Lower leg skin (tissue), 4 donors: ENCODE measurements around the gene PRM1. TPM values are rescaled to one million over a fixed set of nuclear protein-coding genes. Genes with fewer than 3 reads are reported as not detected.

Source experiments
- DNase-seq, 2 donors: peaks; one replicate each; pipeline ENCODE4 v3.0.0-alpha.2; 2019; ENCODE audit warnings: low spot score in 2 of 2
- H3K4me3 ChIP-seq: fragments of 200-600 bp; sonication (generic); 2 replicates; pipeline ENCODE4 v1.5.1; 2017; ENCODE audit warnings: mild to moderate bottlenecking, low read depth; ENCODE audit not compliant: poor library complexity, severe bottlenecking
- POLR2A ChIP-seq, 2 donors: fragments of 450-650 bp; IDR thresholded peaks; one replicate each; pipeline ENCODE4 v1.6.1; 2016 to 2017; ENCODE audit warnings: antibody characterized with exemption in 2 of 2, mild to moderate bottlenecking in 1 of 2, moderate library complexity in 1 of 2
- WGBS, 2 donors: methylation state at CpG; one replicate each; pipeline ENCODE4 v1.1.5; 2018; 5-methylcytosine and 5-hydroxymethylcytosine counted together
- intact Hi-C: fragments of 100-400 bp; cut with DNase I; formaldehyde crosslinking; loops from one replicate; pipeline ENCODE4 v1.15.0; 2023; ENCODE audit warnings: low total_unique reads
- total RNA-seq, 4 donors: library from RNA; depleted of rRNA; stranded (reverse); fragments of >200 nt; gene quantifications; one replicate each; pipeline ENCODE4 v1.1.0, GENCODE V29; 2016
- TF ChIP-seq, protein P1 (sequence below), 3 donors: fragments of 450-650 bp; IDR thresholded peaks; one replicate each; pipeline ENCODE4 v1.5.1; 2016; ENCODE audit warnings: antibody characterized with exemption in 3 of 3, mild to moderate bottlenecking in 3 of 3, moderate library complexity in 2 of 3

PRM1 gene
- total RNA-seq, 4 donors from 2014 or later: not detected

- H3K4me3 ChIP-seq: no peak overlapping the region
- intact Hi-C loops: no loop called here
- TF ChIP-seq, protein P1, sequence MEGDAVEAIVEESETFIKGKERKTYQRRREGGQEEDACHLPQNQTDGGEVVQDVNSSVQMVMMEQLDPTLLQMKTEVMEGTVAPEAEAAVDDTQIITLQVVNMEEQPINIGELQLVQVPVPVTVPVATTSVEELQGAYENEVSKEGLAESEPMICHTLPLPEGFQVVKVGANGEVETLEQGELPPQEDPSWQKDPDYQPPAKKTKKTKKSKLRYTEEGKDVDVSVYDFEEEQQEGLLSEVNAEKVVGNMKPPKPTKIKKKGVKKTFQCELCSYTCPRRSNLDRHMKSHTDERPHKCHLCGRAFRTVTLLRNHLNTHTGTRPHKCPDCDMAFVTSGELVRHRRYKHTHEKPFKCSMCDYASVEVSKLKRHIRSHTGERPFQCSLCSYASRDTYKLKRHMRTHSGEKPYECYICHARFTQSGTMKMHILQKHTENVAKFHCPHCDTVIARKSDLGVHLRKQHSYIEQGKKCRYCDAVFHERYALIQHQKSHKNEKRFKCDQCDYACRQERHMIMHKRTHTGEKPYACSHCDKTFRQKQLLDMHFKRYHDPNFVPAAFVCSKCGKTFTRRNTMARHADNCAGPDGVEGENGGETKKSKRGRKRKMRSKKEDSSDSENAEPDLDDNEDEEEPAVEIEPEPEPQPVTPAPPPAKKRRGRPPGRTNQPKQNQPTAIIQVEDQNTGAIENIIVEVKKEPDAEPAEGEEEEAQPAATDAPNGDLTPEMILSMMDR (IDR thresholded peaks at IDR 0.05): no peak
- no peak for TF ChIP-seq POLR2A (IDR thresholded peaks at IDR 0.05)
- no peak for DNase-seq
- WGBS, 2 donors: 74 to 79% methylated on average over 10 of the region's 10 CpGs
These were observed 29.9 kb upstream of the PRM1 start for GRCh38 chr16:11310997-11311561.

DNA sequence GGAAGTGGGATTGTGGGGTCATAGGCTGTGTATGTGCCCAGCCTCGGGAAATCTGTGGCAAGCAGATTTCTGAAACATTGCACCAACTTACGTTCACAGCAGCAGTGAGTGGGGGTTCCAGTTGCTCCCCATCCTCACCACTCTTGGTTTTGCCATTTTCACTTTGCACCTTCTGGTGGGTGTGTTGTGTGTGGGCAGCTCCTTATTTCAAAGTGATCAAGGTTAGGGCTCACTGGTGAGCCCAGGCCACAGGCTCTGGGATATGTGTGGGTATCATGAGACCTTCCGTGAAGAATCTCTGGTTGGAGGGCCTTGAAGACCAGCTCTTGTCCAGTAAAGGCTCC is 29.5 kb upstream of the PRM1 start:
- intact Hi-C loops: no loop called here
- WGBS, 2 donors: 85 to 93% methylated on average over 3 of the region's 3 CpGs

DNA sequence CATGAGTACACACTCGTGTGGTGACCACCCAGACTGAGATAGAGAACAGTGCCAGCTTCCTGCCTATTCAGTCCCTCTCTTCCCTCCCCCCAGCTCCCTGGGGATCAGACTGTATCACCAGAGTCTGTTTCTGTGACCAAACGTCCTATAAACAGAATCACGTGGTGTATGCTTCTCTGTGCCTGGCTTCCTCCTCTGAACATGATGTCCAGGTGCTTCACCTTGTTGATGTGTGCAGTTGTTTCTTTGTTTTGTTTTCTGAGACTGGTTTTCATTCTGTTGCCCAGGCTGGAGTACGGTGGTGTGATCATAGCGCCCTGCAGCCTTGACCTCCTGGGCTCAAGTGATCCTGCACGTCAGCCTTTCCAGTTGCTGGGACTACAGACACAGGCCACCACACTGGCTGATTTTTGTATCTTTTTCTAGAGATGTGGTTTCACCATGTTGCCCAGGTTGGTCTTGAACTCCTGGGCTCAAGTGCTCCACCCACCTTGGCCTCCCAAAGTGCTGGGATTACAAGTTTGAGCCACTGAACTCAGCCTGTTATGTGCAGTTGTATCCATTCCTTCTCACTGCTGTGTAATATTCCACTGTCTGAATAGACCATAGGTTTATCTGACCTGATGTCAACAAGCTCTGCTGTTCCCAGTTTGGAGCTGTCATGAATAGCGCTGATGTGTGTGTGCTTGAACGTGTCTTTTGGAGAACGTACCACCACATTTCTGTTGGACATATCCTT is 28.9 kb upstream of the PRM1 start:
- H3K4me3 ChIP-seq: no peak overlapping the region
- no peak for DNase-seq
- 75 to 77% methylated on average over 9 of the region's 9 CpGs for WGBS, 2 donors
- intact Hi-C loops: no loop called here
- no peak for TF ChIP-seq POLR2A (IDR thresholded peaks at IDR 0.05)
- TF ChIP-seq, protein P1 (IDR thresholded peaks at IDR 0.05): peak in 1 of 3 donors; percentile 8

More for the DNA sequence above, 29.5 kb upstream of the PRM1 start:
- H3K4me3 ChIP-seq: no peak overlapping the region
- DNase-seq: no peak
- TF ChIP-seq, protein P1 (IDR thresholded peaks at IDR 0.05): no peak
- no peak for TF ChIP-seq POLR2A (IDR thresholded peaks at IDR 0.05)

GRCh38 chr16:11308493-11309283 is 27.6 kb upstream of the PRM1 start:
- intact Hi-C loops: no loop called here
- 72 to 75% methylated on average over 15 of the region's 15 CpGs for WGBS, 2 donors
- no peak overlapping the region for H3K4me3 ChIP-seq
- TF ChIP-seq, protein P1 (IDR thresholded peaks at IDR 0.05): no peak
- no peak for TF ChIP-seq POLR2A (IDR thresholded peaks at IDR 0.05)
- no peak for DNase-seq

DNA sequence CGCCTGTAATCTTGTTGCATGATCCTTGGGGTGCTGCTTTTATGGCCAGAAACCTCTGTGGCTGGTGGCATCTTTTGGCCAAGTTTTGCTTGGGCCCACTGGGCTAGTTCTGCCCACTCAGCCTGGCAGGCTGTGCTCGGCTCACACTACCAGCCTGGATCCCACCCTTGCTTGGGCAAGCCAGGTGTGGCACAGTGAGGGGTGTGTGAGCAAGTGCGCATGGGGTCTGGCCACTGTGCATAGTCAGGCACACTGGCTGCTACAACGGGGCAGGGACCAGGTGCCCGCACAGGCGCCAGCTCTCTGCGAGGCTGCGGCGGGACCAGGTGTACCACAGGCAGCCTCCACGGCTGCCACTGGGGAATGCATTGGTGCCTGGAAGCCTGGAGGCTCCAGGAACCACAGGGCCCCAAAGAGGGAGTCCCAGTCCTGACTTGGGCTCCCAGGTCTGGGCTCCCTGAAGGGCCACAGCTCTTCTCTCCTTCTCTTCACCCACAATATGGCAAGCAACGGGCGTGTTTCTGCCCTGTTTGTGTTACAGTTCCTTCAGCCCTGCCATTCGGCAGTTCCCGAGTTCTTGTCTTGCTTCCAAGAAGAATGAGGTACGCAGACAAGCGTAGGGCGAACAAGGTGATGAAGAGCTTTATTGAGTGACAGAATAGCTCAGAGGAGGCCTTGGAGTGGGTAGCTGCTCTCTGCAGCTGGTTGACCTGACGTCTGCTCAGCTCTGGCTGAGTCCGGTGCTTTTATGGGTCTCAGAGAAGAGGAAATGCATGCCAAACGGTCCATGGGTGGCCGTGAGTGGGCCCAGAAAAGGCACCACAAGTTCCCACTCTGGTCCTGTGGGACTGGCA is 26.7 kb upstream of the PRM1 start:
- intact Hi-C loops: no loop called here
- 88 to 92% methylated on average over 19 to 21 of the region's 21 CpGs for WGBS, 2 donors
- TF ChIP-seq, protein P1 (IDR thresholded peaks at IDR 0.05): no peak
- no peak for DNase-seq
- no peak overlapping the region for H3K4me3 ChIP-seq
